HG02678 (cell line): ENCODE data around the gene GAL.

ENCODE experiments used
- ATAC-seq: cut with Tn5 transposase; IDR thresholded peaks from one replicate; pipeline ENCODE4 v1.9.1; 2021; ENCODE audit warnings: mild to moderate bottlenecking, moderate library complexity; ENCODE audit not compliant: unreplicated experiment

GAL gene

GRCh38 chr11:68707527-68707926 is 23.2 kb downstream of the GAL start:
- no peak for ATAC-seq

GRCh38 chr11:68709062-68709461 is 24.7 kb downstream of the GAL start:
- no peak for ATAC-seq

- ATAC-seq: no peak
These were observed 26.1 kb downstream of the GAL start for GRCh38 chr11:68710409-68710808.

GRCh38 chr11:68711114-68711513 is 26.8 kb downstream of the GAL start:
- no peak for ATAC-seq

GRCh38 chr11:68714060-68714856 is 29.9 kb downstream of the GAL start:
- ATAC-seq: no peak

GRCh38 chr11:68715456-68716122 is 31.2 kb downstream of the GAL start:
- ATAC-seq: no peak

GRCh38 chr11:68721075-68721474 is 36.7 kb downstream of the GAL start:
- no peak for ATAC-seq

GRCh38 chr11:68722143-68722542 is 37.8 kb downstream of the GAL start:
- ATAC-seq: no peak

GRCh38 chr11:68724293-68724692 is 39.9 kb downstream of the GAL start:
- no peak for ATAC-seq

- ATAC-seq: no peak
These were observed 43.4 kb downstream of the GAL start for GRCh38 chr11:68727783-68728182.

GRCh38 chr11:68734111-68734510 is 49.8 kb downstream of the GAL start:
- no peak for ATAC-seq

GRCh38 chr11:68735125-68735524 is 50.8 kb downstream of the GAL start:
- ATAC-seq: no peak

- no peak for ATAC-seq
These were observed 51.3 kb downstream of the GAL start for GRCh38 chr11:68735646-68736045.
